Activated naive CD4-positive, alpha-beta T cell (primary cell): ENCODE results near the gene RIMS4.

Source experiments
- DNase-seq, 4 experiments: peaks; one replicate each; lab custom pipeline; 2025; lab: John Stamatoyannopoulos, UW

The RIMS4 gene

GRCh38 chr20:44720997-44721784 lies 89.2 kb downstream of the RIMS4 start:
- no peak for DNase-seq

GRCh38 chr20:44720621-44720996 lies 89.7 kb downstream of the RIMS4 start:
- DNase-seq = no peak

GRCh38 chr20:44719841-44720240 lies 90.5 kb downstream of the RIMS4 start:
- no peak for DNase-seq

GRCh38 chr20:44717986-44718385 lies 92.4 kb downstream of the RIMS4 start:
- DNase-seq = no peak

GRCh38 chr20:44716309-44717106 lies 93.8 kb downstream of the RIMS4 start:
- DNase-seq = no peak

- no peak for DNase-seq
Measured at GRCh38 chr20:44715499-44716308, 94.6 kb downstream of the RIMS4 start.

GRCh38 chr20:44714701-44715498 lies 95.4 kb downstream of the RIMS4 start, which contains the start of gene CCN5:
CCN5 (plus strand) TSS chr20:44715369; CDS start chr20:44715391, 22 bp downstream.
- DNase-seq = no peak

GRCh38 chr20:44714102-44714700 lies 96.1 kb downstream of the RIMS4 start:
- DNase-seq = no peak

GRCh38 chr20:44711237-44711636 lies 99.1 kb downstream of the RIMS4 start:
- DNase-seq = no peak

GRCh38 chr20:44709797-44710196 lies 100.5 kb downstream of the RIMS4 start:
- no peak for DNase-seq

- no peak for DNase-seq
Measured at GRCh38 chr20:44709380-44709779, 101.0 kb downstream of the RIMS4 start.

GRCh38 chr20:44707018-44707579 lies 103.2 kb downstream of the RIMS4 start:
- no peak for DNase-seq

GRCh38 chr20:44706301-44707017 lies 103.9 kb downstream of the RIMS4 start:
- no peak for DNase-seq

GRCh38 chr20:44705364-44706094 lies 104.8 kb downstream of the RIMS4 start:
- DNase-seq = no peak

- DNase-seq = no peak
Measured at GRCh38 chr20:44704551-44704971, 105.8 kb downstream of the RIMS4 start.

- DNase-seq = no peak
Measured at GRCh38 chr20:44703956-44704488, 106.3 kb downstream of the RIMS4 start.

GRCh38 chr20:44703183-44703925 lies 107.0 kb downstream of the RIMS4 start:
- no peak for DNase-seq

- DNase-seq = no peak
Measured at GRCh38 chr20:44702776-44703175, 107.6 kb downstream of the RIMS4 start.
